Islet precursor cell (in vitro differentiated cells): ENCODE data around the gene CSK.
"Not testable (repeated sequence)": the region's sequence is repeated elsewhere in the genome, so short reads cannot be mapped to it uniquely, and the experiment has no call there.

ENCODE experiments used
- DNase-seq: peaks from one replicate; pipeline ENCODE4 v3.0.0-alpha.2; 2018

CSK gene

DNA sequence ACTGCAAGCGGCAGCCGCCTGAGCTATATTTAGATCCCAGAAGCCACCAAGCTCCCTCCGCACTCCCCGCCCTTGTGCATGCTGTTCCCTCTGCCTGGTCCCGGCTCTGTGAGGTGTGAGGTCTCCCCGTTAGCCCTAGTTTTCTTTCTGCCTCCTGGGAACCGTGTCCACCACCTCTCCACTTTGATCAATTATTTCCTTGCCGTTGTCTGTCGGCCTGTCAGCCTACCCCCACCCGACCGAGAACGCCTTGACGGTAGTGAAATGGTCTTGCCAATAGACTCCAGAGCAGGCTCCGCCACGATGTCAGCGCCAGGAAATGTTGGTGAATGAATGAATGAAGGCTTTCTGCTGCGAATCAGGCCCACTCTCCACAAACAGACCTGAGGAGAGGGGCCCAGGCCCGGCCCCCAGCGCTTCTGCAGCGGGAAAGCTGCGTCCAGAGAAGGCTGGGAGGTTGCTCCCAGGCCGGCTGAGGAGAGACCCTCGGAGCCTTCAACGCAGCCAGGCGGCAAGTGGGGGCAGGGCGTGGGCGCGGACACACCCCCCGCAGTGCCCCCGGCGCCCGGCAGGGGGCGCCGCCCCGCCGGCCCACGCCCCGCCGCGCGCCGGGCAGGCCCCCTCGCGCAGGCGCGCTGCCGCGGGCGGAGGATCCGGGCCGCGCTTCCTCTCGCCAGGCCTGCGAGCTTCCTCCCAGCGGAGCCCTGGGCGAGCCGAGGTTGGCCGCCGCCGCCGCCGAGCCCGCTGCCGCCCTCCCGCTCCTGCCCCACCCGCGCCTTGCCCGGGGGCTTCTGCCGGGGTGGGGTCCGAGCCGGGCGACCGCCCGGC is at the start of gene CSK:
CSK (plus strand) TSS at position 650 of the 828 bp plus-strand sequence. CDS start 16,218 bp downstream, outside the sequence.
- peak; percentile 83 for DNase-seq

GRCh38 chr15:74732846-74733245 is 49.0 kb upstream of the CSK start:
- no peak for DNase-seq

DNA sequence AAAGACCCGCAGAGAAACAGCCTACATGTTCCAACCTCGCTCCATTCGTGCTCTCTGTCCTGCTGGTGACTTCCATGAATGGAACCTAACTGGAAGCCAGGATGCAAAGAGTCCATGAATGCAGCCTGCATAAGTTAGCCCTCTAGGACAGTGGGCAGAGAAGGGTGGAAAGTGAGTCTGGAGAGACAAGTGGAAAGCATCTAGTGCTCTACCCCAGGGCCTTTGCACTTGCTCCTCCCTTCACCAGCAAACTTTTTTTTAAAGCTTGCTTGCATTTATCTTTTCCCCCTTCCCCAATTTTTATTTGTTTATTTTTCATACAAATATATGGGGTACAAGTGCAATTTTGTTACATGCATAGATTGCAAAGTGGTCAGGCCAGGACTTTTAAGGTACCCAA is 48.6 kb upstream of the CSK start:
- DNase-seq: no peak

- DNase-seq: no peak
Measured at GRCh38 chr15:74735305-74735704, 46.6 kb upstream of the CSK start.

DNA sequence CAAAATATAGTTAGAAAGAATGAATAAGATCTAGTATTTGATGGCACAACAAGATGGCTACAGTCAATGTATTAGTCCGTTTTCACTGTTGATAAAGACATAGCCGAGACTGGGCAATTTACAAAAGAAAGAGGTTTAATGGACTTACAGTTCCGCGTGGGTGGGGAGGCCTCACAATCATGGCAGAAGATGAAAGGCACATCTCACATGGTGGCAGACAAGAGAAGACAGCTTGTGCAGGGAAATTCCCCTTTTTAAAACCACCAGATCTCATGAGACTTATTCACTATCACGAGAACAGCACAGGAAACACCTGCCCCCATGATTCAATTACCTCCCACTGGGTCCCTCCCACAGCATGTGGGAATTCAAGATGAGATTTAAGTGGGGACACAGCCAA is 43.6 kb upstream of the CSK start:
- not testable (repeated sequence) for DNase-seq

DNA sequence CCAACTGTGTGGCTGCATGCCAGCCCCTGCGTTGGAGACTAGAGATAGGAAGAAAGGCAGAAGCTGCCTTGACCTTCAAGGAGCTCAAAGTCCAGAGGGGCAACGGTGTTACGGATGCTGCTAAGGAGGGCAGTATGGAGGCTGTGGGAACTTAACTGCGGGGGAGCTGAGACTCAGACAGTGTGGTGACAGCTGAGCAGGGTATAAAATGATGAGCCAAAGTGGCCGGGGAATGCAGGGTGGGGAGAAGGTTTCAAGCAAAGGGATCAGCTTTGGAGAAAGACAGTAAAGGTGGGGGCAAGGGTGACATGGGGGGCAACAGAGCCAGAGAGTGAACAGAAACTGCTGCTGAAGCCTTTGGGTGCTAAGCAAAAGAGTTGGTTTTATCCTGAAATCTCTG is 39.5 kb upstream of the CSK start:
- no peak for DNase-seq

DNA sequence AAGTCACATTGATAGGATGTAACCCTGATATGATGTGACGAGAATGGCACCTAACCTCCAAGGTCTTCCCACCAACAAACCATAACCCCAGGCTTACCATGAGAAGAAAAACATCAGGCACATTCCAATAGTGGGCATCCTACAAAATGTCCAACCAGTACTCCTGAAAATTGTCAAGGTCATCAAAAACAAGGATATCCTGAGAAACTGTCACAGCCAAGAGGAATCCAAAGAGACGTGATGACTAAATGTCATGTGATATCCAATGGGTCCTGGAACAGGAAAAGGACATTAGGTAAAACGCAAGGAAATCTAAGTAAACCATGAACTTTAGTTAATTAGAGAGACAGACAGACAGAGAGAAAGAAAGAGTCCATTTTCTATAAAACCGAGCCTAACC is 35.5 kb upstream of the CSK start:
- DNase-seq: no peak

GRCh38 chr15:74748322-74748946 is 33.4 kb upstream of the CSK start, which contains the start of gene CYP1A2:
Gene CYP1A2 (plus strand): TSS chr15:74748845. CDS start chr15:74749739, 894 bp downstream.
- DNase-seq: no peak

DNA sequence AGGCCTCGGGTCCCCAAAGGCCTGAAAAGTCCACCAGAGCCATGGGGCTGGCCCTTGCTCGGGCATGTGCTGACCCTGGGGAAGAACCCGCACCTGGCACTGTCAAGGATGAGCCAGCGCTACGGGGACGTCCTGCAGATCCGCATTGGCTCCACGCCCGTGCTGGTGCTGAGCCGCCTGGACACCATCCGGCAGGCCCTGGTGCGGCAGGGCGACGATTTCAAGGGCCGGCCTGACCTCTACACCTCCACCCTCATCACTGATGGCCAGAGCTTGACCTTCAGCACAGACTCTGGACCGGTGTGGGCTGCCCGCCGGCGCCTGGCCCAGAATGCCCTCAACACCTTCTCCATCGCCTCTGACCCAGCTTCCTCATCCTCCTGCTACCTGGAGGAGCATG is 32.0 kb upstream of the CSK start:
- no peak for DNase-seq

GRCh38 chr15:74750751-74751150 is 31.1 kb upstream of the CSK start:
- DNase-seq: no peak

- DNase-seq: no peak
Measured at GRCh38 chr15:74752011-74752410, 29.9 kb upstream of the CSK start.

DNA sequence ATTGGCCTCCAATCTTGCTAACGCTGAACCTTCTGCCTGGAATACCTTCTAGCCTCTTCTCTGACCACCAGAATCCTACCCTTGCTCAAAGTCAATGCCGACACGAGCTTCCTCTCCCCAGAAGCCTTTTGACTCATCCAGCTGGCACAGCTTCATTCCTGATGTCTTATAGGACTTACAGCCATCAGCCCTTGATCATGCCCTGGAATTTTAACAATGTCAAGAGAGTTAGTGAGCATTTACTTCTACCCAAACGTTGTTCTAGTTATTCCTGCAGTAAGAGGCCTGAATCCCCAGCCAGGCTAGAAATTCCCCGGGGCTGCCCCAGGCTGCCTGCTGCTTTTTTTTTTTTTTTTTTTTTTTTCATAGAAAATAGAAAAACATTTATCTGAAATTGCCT is 29.3 kb upstream of the CSK start:
- peak; percentile 66 for DNase-seq

DNA sequence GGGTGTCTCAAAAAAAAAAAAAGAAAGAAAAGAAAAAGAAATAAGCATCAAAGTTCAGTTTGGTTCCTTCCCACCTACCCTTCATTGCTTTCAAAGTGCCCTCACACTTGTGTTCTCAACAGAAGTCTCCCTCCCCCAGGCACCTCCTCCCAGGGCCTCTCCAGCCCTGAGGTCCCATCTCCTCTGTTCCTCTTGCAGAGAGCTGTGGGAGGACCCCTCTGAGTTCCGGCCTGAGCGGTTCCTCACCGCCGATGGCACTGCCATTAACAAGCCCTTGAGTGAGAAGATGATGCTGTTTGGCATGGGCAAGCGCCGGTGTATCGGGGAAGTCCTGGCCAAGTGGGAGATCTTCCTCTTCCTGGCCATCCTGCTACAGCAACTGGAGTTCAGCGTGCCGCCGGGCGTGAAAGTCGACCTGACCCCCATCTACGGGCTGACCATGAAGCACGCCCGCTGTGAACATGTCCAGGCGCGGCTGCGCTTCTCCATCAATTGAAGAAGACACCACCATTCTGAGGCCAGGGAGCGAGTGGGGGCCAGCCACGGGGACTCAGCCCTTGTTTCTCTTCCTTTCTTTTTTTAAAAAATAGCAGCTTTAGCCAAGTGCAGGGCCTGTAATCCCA is 27.2 kb upstream of the CSK start:
- no peak for DNase-seq

DNA sequence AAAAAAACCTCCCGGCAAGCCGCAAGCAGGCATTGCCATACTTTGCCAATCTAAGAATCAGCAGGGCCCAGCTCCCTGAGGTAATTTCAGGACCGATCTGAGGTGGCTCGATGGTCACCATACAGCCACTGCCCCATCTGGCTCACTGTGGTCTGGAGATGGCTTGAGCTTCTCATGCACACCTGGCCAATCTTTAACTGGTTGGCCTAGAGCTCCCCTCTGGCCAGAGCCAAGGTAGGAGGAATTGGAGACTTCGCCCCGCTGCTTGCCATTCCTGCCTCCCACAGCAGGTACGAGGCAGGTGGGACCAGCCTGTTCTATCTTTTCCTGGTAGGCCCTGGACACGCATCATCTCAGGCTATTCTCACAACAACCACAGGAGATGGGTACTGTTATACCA is 23.1 kb upstream of the CSK start:
- no peak for DNase-seq

DNA sequence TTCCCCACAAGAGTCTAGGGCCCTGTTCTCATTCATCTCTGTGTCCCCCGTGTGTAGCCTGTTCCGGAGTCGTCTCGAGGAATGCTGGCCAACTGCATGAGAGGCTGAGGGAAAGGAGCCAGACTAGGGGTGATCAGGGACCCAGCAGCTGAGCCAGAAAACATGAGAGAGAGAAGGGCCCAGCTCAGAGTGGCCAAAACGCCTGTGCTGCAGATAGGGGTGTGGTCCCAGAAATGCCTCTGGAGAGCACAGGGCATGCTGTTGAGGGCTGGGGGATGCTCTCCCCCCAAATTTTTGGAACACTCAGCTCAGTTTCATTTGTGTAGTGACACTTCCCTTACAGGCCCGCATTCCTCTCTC is 19.1 kb upstream of the CSK start:
- no peak for DNase-seq

- DNase-seq: peak; percentile 62
Measured at GRCh38 chr15:74763416-74763815, 18.5 kb upstream of the CSK start.

GRCh38 chr15:74767167-74768098 is 14.4 kb upstream of the CSK start:
- DNase-seq: no peak

- DNase-seq: no peak
Measured at GRCh38 chr15:74768099-74768770, 13.6 kb upstream of the CSK start.

GRCh38 chr15:74768771-74769342 is 13.0 kb upstream of the CSK start:
- DNase-seq: peak; percentile 81

DNA sequence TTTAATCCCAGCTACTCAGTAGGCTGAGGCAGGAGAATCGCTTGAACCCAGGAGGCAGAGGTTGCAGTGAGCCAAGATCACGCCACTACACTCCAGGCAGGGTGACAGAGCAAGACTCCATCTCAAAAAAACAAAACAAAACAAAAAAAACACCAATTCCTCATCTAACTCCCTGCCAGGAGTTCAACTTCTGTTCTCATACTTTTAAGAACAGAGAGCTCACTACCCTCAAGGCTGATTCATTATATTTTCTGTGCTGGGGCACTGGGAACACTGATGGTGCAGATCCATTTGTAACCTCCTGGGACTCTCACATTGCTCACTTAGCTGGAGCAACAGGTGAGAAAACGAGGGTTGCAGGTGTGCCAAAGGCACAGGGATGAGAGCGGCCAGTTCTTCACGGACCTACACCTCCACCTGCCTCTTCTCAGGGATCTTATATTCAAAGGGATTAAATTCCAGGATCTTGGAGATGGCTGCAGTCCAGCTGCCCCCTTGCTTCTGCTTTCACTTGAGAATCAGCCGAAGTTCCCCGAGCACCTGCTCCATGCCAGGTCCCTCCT is 12.3 kb upstream of the CSK start:
- DNase-seq: no peak

GRCh38 chr15:74770211-74770903 is 11.5 kb upstream of the CSK start:
- no peak for DNase-seq
